GM12874 (cell line): Measurements from ENCODE around the gene DERL3.

ENCODE experiments used
- CTCF ChIP-seq: IDR thresholded peaks from 2 replicates; pipeline ENCODE4 v1.5.1; 2011; ENCODE audit warnings: low read depth, mild to moderate bottlenecking, control low read depth, low read length, moderate library complexity; ENCODE audit not compliant: insufficient read depth

DERL3 gene

GRCh38 chr22:23874871-23875270 lies 36.1 kb upstream of the DERL3 start:
- no peak for TF ChIP-seq CTCF

- no peak for TF ChIP-seq CTCF
These were observed 29.8 kb upstream of the DERL3 start for GRCh38 chr22:23868580-23868979.

GRCh38 chr22:23862103-23862502 lies 23.3 kb upstream of the DERL3 start:
- peak; percentile 77 for TF ChIP-seq CTCF

- TF ChIP-seq CTCF = no peak
These were observed 20.4 kb upstream of the DERL3 start for GRCh38 chr22:23859201-23859600.

- no peak for TF ChIP-seq CTCF
These were observed 19.6 kb upstream of the DERL3 start for GRCh38 chr22:23858484-23858815.

- TF ChIP-seq CTCF = peak; percentile 39
These were observed 19.0 kb upstream of the DERL3 start, which contains the start of gene SLC2A11 for GRCh38 chr22:23857606-23858483. SLC2A11 (plus strand) TSS chr22:23857875; CDS start chr22:23858000, 125 bp downstream.

- peak; percentile 14; the same call in 1 of the 2 replicates for TF ChIP-seq CTCF
These were observed 18.2 kb upstream of the DERL3 start for GRCh38 chr22:23856721-23857605.
